ENCODE results near the gene B3GALT4. TPM values are rescaled to one million over a fixed set of nuclear protein-coding genes. Genes with fewer than 3 reads are reported as not detected.

Gene B3GALT4
- total RNA-seq, 2 donors from 2014 or later, result 10.1 to 13.0 TPM

GRCh38 chr6:33316603-33317418, 39.9 kb downstream of the B3GALT4 start:
- peaks cover 63% of the 10 kb centered on the region for H3K4me1 Mint-ChIP-seq
- H3K4me3 Mint-ChIP-seq, result peak overlapping the region; percentile 96
- ATAC-seq (no peak), DNase-seq (no peak)
- no peaks in the 10 kb centered on the region for H3K27me3 Mint-ChIP-seq
- peaks cover 12% of the 10 kb centered on the region for H3K36me3 Mint-ChIP-seq (ENCODE audit: low read depth)
- H3K9me3 ChIP-seq (ENCODE audit: control insufficient read depth, low read length, poor library complexity, severe bottlenecking), result no peaks in the 10 kb centered on the region
- peak overlapping the region; percentile 99 for H3K27ac Mint-ChIP-seq

GRCh38 chr6:33317419-33317668, 40.4 kb downstream of the B3GALT4 start:
- H3K36me3 Mint-ChIP-seq (ENCODE audit: low read depth), result peaks cover 17% of the 10 kb centered on the region
- no peaks in the 10 kb centered on the region for H3K9me3 ChIP-seq (ENCODE audit: control insufficient read depth, low read length, poor library complexity, severe bottlenecking)
- H3K27me3 Mint-ChIP-seq, result no peaks in the 10 kb centered on the region
- peak overlapping the region; percentile 96 for H3K4me3 Mint-ChIP-seq
- peaks cover 63% of the 10 kb centered on the region for H3K4me1 Mint-ChIP-seq
- DNase-seq (peak in 1 of 3 donors; percentile 55), ATAC-seq (no peak)
- H3K27ac Mint-ChIP-seq, result peak overlapping the region; percentile 99

GRCh38 chr6:33317669-33318425, 40.9 kb downstream of the B3GALT4 start, which contains the start of gene ZBTB22:
Gene ZBTB22, minus strand, starts transcription at chr6:33317744. Its CDS starts 828 bp downstream, at chr6:33316916.
- H3K27ac Mint-ChIP-seq, result peak within 1 kb of the TSS; percentile 99
- peaks cover 18% of the 10 kb centered on the region for H3K36me3 Mint-ChIP-seq (ENCODE audit: low read depth)
- peaks cover 63% of the 10 kb centered on the region for H3K4me1 Mint-ChIP-seq

GRCh38 chr6:33318426-33319073, 41.6 kb downstream of the B3GALT4 start:
- Mint-ChIP-seq H3K27me3 (no peaks in the 10 kb centered on the region), H3K36me3 (ENCODE audit: low read depth) (peaks cover 18% of the 10 kb centered on the region), H3K27ac (peak overlapping the region; percentile 99), H3K4me3 (peak overlapping the region; percentile 96), H3K4me1 (peaks cover 66% of the 10 kb centered on the region)
- DNase-seq (no peak), ATAC-seq (no peak)
- no peaks in the 10 kb centered on the region for H3K9me3 ChIP-seq (ENCODE audit: control insufficient read depth, low read length, poor library complexity, severe bottlenecking)

More at GRCh38 chr6:33317669-33318425, 40.9 kb downstream of the B3GALT4 start, which contains the start of gene ZBTB22:
- peak within 1 kb of the TSS; percentile 96 for H3K4me3 Mint-ChIP-seq
- no peaks in the 10 kb centered on the region for H3K27me3 Mint-ChIP-seq
- H3K9me3 ChIP-seq (ENCODE audit: control insufficient read depth, low read length, poor library complexity, severe bottlenecking), result no peaks in the 10 kb centered on the region
- DNase-seq, result peak; percentile 88 to 92 (median 91)
- ATAC-seq, result peak; percentile 61

- Mint-ChIP-seq H3K4me3 (peak overlapping the region; percentile 78), H3K36me3 (ENCODE audit: low read depth) (peaks cover 18% of the 10 kb centered on the region), H3K27ac (peak overlapping the region; percentile 100), H3K4me1 (peaks cover 62% of the 10 kb centered on the region), H3K27me3 (no peaks in the 10 kb centered on the region)
- DNase-seq (no peak), ATAC-seq (no peak)
- H3K9me3 ChIP-seq (ENCODE audit: control insufficient read depth, low read length, poor library complexity, severe bottlenecking), result no peaks in the 10 kb centered on the region
Measured at GRCh38 chr6:33319939-33320314, 43.0 kb downstream of the B3GALT4 start.

- Mint-ChIP-seq H3K27me3 (no peaks in the 10 kb centered on the region), H3K4me1 (peaks cover 57% of the 10 kb centered on the region), H3K4me3 (peak overlapping the region; percentile 100), H3K27ac (peak overlapping the region; percentile 100), H3K36me3 (ENCODE audit: low read depth) (peaks cover 18% of the 10 kb centered on the region)
- ATAC-seq (no peak), DNase-seq (no peak)
- no peaks in the 10 kb centered on the region for H3K9me3 ChIP-seq (ENCODE audit: control insufficient read depth, low read length, poor library complexity, severe bottlenecking)
Measured at GRCh38 chr6:33320315-33321181, 43.6 kb downstream of the B3GALT4 start.

- peaks cover 59% of the 10 kb centered on the region for H3K4me1 Mint-ChIP-seq
- no peaks in the 10 kb centered on the region for H3K27me3 Mint-ChIP-seq
- H3K27ac Mint-ChIP-seq, result peak overlapping the region; percentile 100
- ATAC-seq (no peak), DNase-seq (no peak)
- peaks cover 17% of the 10 kb centered on the region for H3K36me3 Mint-ChIP-seq (ENCODE audit: low read depth)
- H3K4me3 Mint-ChIP-seq, result peak overlapping the region; percentile 100
- H3K9me3 ChIP-seq (ENCODE audit: control insufficient read depth, low read length, poor library complexity, severe bottlenecking), result no peaks in the 10 kb centered on the region
Measured at GRCh38 chr6:33321227-33321626, 44.3 kb downstream of the B3GALT4 start.

GRCh38 chr6:33323623-33323948, 46.7 kb downstream of the B3GALT4 start:
- no peak for ATAC-seq
- Mint-ChIP-seq H3K27me3 (no peaks in the 10 kb centered on the region), H3K4me3 (peak overlapping the region; percentile 100), H3K36me3 (ENCODE audit: low read depth) (peaks cover 13% of the 10 kb centered on the region), H3K4me1 (peaks cover 46% of the 10 kb centered on the region), H3K27ac (peak overlapping the region; percentile 100)
- H3K9me3 ChIP-seq (ENCODE audit: control insufficient read depth, low read length, poor library complexity, severe bottlenecking), result no peaks in the 10 kb centered on the region
- no peak for DNase-seq

- Mint-ChIP-seq H3K27me3 (no peaks in the 10 kb centered on the region), H3K4me1 (peaks cover 42% of the 10 kb centered on the region), H3K36me3 (ENCODE audit: low read depth) (peaks cover 11% of the 10 kb centered on the region), H3K4me3 (peak overlapping the region; percentile 100), H3K27ac (peak overlapping the region; percentile 100)
- DNase-seq, result no peak
- H3K9me3 ChIP-seq (ENCODE audit: control insufficient read depth, low read length, poor library complexity, severe bottlenecking), result no peaks in the 10 kb centered on the region
- no peak for ATAC-seq
Measured at GRCh38 chr6:33324125-33324524, 47.2 kb downstream of the B3GALT4 start.

Other genes with a start within 250 kb of the B3GALT4 start
- 10 to 100 TPM; 62.0 to 71.2 TPM for gene HLA-DPA1, start 203.5 kb upstream of the B3GALT4 start, total RNA-seq
- 10 to 100 TPM; 67.7 to 77.4 TPM for gene HLA-DPB1, start 201.1 kb upstream of the B3GALT4 start, total RNA-seq
- gene COL11A2, start 84.7 kb upstream of the B3GALT4 start, total RNA-seq, result under 1 TPM; 0.52 to 0.89 TPM
- gene RXRB, start 76.5 kb upstream of the B3GALT4 start, total RNA-seq, result 10 to 100 TPM; 51.0 to 64.4 TPM
- 10 to 100 TPM; 22.4 to 25.8 TPM for gene SLC39A7, start 76.3 kb upstream of the B3GALT4 start, total RNA-seq
- gene HSD17B8, start 72.5 kb upstream of the B3GALT4 start, total RNA-seq, result 10 to 100 TPM in 1 of 2 donors, 1 to 10 TPM in 1; 7.6 to 11.9 TPM
- gene RING1, start 68.6 kb upstream of the B3GALT4 start, total RNA-seq, result 10 to 100 TPM; 27.9 to 28.2 TPM
- 10 to 100 TPM; 66.5 to 68.3 TPM for gene VPS52, start 5.2 kb upstream of the B3GALT4 start, total RNA-seq
- 1,000 to 10,000 TPM; 4,373 to 4,641 TPM for gene RPS18, start 5.0 kb upstream of the B3GALT4 start, total RNA-seq
- 10 to 100 TPM; 32.1 to 38.6 TPM for gene WDR46, start 12.1 kb downstream of the B3GALT4 start, total RNA-seq
- 10 to 100 TPM; 16.5 to 25.7 TPM for gene PFDN6, start 12.5 kb downstream of the B3GALT4 start, total RNA-seq
- gene RGL2, start 21.8 kb downstream of the B3GALT4 start, total RNA-seq, result 10 to 100 TPM; 42.1 to 56.2 TPM
- 100 to 1,000 TPM; 269 to 344 TPM for gene TAPBP, start 37.0 kb downstream of the B3GALT4 start, total RNA-seq
- gene ZBTB22, start 40.6 kb downstream of the B3GALT4 start, total RNA-seq, result 10 to 100 TPM; 17.1 to 20.2 TPM
- gene DAXX, start 45.8 kb downstream of the B3GALT4 start, total RNA-seq, result 10 to 100 TPM; 34.5 to 49.0 TPM
- gene KIFC1, start 114.7 kb downstream of the B3GALT4 start, total RNA-seq, result 1 to 10 TPM; 1.3 to 3.7 TPM
- gene PHF1, start 133.9 kb downstream of the B3GALT4 start, total RNA-seq, result 100 to 1,000 TPM; 448 to 472 TPM
- 100 to 1,000 TPM; 195 to 196 TPM for gene CUTA, start 141.0 kb downstream of the B3GALT4 start, total RNA-seq
- 10 to 100 TPM; 82.3 to 83.9 TPM for gene SYNGAP1, start 142.9 kb downstream of the B3GALT4 start, total RNA-seq
- 1 to 10 TPM; 3.9 to 4.4 TPM for gene ZBTB9, start 177.5 kb downstream of the B3GALT4 start, total RNA-seq